Activated naive CD8-positive, alpha-beta T cell (primary cell): ENCODE measurements around the gene NRIP1.

ENCODE experiments used
- H3K27ac Mint-ChIP-seq: one replicate; pipeline ENCODE4 v1.8.0; 2021; ENCODE audit warnings: mixed read lengths
- H3K27me3 Mint-ChIP-seq: one replicate; pipeline ENCODE4 v1.8.0; 2021; ENCODE audit warnings: mixed read lengths
- H3K36me3 Mint-ChIP-seq: one replicate; pipeline ENCODE4 v1.8.0; 2021; ENCODE audit warnings: mixed read lengths
- H3K4me1 Mint-ChIP-seq: one replicate; pipeline ENCODE4 v1.8.0; 2021; ENCODE audit warnings: low read depth, mixed read lengths
- H3K4me3 Mint-ChIP-seq: one replicate; pipeline ENCODE4 v1.8.0; 2021; ENCODE audit warnings: mild to moderate bottlenecking, mixed read lengths
- H3K9me3 Mint-ChIP-seq: one replicate; pipeline ENCODE4 v1.8.0; 2021; ENCODE audit warnings: low read depth, mixed read lengths

Gene NRIP1

DNA sequence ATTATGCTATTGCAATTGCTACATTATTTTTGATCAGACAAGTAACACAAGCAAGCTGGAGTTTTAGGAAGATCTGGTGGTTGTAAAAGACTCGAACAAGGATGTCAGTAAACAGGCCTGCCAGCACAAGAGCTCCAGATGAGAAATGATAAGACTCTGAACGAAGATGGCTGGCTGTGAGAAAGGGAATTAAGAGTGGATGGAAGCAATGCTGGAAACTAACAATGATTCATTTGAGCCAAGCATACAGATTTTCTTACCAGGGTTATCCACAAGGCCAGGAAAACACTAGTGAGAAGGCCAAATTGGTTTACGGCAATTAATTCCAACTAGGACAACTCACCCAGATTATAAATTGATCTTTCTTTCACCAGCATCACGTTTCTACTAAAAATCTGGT is 54.2 kb downstream of the NRIP1 start:
- peaks cover 31% of the 10 kb centered on the region for H3K4me1 Mint-ChIP-seq
- H3K27me3 Mint-ChIP-seq: no peaks in the 10 kb centered on the region
- H3K9me3 Mint-ChIP-seq: no peaks in the 10 kb centered on the region
- no peak overlapping the region for H3K27ac Mint-ChIP-seq
- peaks cover 22% of the 10 kb centered on the region for H3K36me3 Mint-ChIP-seq
- no peak overlapping the region for H3K4me3 Mint-ChIP-seq

DNA sequence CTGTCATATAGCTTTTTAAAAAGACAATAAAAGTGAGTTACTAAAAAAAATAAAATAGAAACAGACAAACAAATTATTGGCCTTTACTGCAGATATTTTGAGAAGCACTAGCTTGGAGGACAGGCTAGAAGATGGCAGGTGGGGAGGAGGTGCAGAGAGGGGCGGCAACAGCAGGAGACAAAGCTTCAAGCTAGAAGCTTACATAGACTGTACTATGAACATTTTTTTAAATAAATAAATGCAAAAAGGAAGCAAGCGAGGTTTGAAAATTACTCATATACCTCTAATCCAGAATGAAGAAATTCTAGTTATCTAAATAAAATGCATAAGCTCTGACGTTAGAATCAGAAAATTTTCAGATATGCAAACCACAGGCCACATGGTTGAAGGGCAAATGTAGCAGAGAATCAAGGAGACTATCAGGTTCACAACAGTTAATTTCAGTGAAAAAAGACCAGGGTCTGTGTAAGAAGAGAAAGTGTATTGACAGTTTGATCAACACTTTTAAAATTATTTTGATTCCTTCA is 54.9 kb downstream of the NRIP1 start:
- H3K27ac Mint-ChIP-seq: no peak overlapping the region
- H3K27me3 Mint-ChIP-seq: no peaks in the 10 kb centered on the region
- H3K9me3 Mint-ChIP-seq: no peaks in the 10 kb centered on the region
- H3K4me1 Mint-ChIP-seq: peaks cover 37% of the 10 kb centered on the region
- peaks cover 22% of the 10 kb centered on the region for H3K36me3 Mint-ChIP-seq
- no peak overlapping the region for H3K4me3 Mint-ChIP-seq

DNA sequence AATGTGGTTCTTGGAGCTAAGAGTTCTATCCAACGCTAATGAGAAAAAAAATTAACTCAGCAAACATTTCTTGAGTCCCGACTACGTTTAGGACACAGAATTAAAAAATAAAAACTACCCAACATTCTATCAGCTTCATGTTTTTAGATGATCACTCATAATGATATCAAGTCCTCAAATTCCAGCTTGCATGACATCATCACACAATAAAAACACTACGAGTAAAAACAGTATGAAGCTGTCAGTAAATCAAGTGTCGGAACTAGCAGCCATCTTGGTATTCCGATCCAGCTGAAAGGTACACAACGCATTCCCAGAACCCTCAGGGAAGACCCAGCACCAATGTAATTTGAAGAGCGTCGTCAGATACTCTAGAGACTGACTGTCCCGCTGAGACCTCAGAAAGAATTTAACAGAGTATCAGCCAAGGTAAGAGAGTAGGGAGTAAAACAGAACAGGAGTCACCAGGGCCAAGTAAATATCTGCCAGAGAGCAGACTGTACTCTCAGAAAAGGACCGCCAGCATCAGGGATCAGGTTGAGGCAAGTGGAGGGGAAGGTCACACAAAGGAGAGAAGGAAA is 57.0 kb downstream of the NRIP1 start:
- no peaks in the 10 kb centered on the region for H3K9me3 Mint-ChIP-seq
- peaks cover 18% of the 10 kb centered on the region for H3K36me3 Mint-ChIP-seq
- H3K27me3 Mint-ChIP-seq: no peaks in the 10 kb centered on the region
- no peak overlapping the region for H3K27ac Mint-ChIP-seq
- no peak overlapping the region for H3K4me3 Mint-ChIP-seq
- H3K4me1 Mint-ChIP-seq: peaks cover 52% of the 10 kb centered on the region

GRCh38 chr21:15006594-15007230 is 58.1 kb downstream of the NRIP1 start:
- Mint-ChIP-seq H3K27ac (peak overlapping the region; percentile 65), H3K4me3 (peak overlapping the region; percentile 11), H3K4me1 (peaks cover 58% of the 10 kb centered on the region)

GRCh38 chr21:15005391-15005790 is 59.4 kb downstream of the NRIP1 start:
- Mint-ChIP-seq H3K27me3 (no peaks in the 10 kb centered on the region), H3K9me3 (no peaks in the 10 kb centered on the region), H3K4me3 (peak overlapping the region; percentile 67), H3K27ac (peak overlapping the region; percentile 79), H3K36me3 (peaks cover 15% of the 10 kb centered on the region), H3K4me1 (peaks cover 61% of the 10 kb centered on the region)

More at GRCh38 chr21:15006594-15007230, 58.1 kb downstream of the NRIP1 start:
- Mint-ChIP-seq H3K9me3 (no peaks in the 10 kb centered on the region), H3K36me3 (peaks cover 18% of the 10 kb centered on the region), H3K27me3 (no peaks in the 10 kb centered on the region)

- peaks cover 15% of the 10 kb centered on the region for H3K36me3 Mint-ChIP-seq
- H3K4me3 Mint-ChIP-seq: peak overlapping the region; percentile 67
- no peaks in the 10 kb centered on the region for H3K9me3 Mint-ChIP-seq
- H3K27me3 Mint-ChIP-seq: no peaks in the 10 kb centered on the region
- H3K4me1 Mint-ChIP-seq: peaks cover 63% of the 10 kb centered on the region
- peak overlapping the region; percentile 79 for H3K27ac Mint-ChIP-seq
These were observed 60.0 kb downstream of the NRIP1 start for GRCh38 chr21:15004721-15005370.

- Mint-ChIP-seq H3K27me3 (no peaks in the 10 kb centered on the region), H3K9me3 (no peaks in the 10 kb centered on the region), H3K4me3 (peak overlapping the region; percentile 2), H3K4me1 (peaks cover 60% of the 10 kb centered on the region), H3K27ac (peak overlapping the region; percentile 11), H3K36me3 (peaks cover 12% of the 10 kb centered on the region)
These were observed 61.2 kb downstream of the NRIP1 start for GRCh38 chr21:15003463-15004135.

DNA sequence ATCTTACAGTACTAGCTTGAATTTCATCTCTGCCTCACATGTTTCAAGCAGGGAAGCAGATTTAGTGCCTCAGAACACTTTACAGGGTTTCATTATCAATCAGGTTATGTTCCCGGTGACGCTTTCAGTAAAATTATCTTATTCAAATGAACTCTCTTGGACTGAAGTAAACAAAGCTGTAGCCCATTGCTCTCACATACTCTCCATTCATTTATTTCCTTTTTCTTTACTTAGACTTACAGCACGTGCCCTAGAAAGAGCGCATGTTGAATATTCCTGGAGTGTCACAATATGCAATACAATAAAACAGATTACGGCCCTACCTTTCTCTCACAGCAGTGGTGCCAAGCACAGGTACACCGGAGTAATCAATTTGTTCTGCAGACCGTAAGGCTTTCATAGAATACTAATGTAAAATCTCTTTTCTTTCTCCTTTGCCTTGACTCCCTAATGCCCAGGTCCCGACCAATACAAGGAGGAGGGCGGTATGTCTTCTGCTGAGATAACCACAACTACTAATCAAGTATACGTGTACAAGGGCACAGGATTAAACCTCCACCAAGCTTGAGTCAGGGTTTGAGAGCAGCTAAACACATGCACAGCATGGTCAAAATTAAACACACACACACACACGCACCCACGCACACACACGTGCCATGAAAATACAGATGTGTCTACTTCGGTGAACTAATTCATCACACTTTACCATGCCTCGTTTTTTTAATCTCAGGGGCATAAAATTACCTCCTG is 62.8 kb downstream of the NRIP1 start:
- H3K4me1 Mint-ChIP-seq: peaks cover 57% of the 10 kb centered on the region
- no peaks in the 10 kb centered on the region for H3K9me3 Mint-ChIP-seq
- no peaks in the 10 kb centered on the region for H3K27me3 Mint-ChIP-seq
- no peak overlapping the region for H3K27ac Mint-ChIP-seq
- peaks cover 3% of the 10 kb centered on the region for H3K36me3 Mint-ChIP-seq
- no peak overlapping the region for H3K4me3 Mint-ChIP-seq

- H3K4me1 Mint-ChIP-seq: peaks cover 51% of the 10 kb centered on the region
- no peak overlapping the region for H3K4me3 Mint-ChIP-seq
- no peaks in the 10 kb centered on the region for H3K9me3 Mint-ChIP-seq
- H3K27me3 Mint-ChIP-seq: no peaks in the 10 kb centered on the region
- H3K27ac Mint-ChIP-seq: no peak overlapping the region
- H3K36me3 Mint-ChIP-seq: peaks cover 2% of the 10 kb centered on the region
These were observed 63.7 kb downstream of the NRIP1 start for GRCh38 chr21:15001113-15001512.

DNA sequence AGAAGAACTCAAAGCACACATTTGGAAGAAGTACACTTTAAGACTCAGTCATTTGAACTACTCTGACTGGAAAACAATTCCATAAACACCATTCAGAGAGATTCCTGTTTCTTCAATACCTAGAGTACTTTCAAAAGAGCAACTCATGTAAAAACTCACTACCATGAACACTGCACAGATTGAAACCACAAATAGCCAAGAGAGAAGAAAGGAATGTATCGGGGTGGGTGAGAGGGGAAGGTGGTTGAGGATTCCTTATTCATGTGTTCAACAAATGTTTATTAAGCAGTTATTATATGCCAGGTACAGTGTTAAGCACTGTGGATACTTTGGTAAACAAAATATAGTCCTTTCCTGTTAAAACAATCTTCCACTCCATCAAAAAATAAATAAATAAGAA is 64.7 kb downstream of the NRIP1 start:
- no peak overlapping the region for H3K27ac Mint-ChIP-seq
- H3K4me1 Mint-ChIP-seq: peaks cover 44% of the 10 kb centered on the region
- H3K9me3 Mint-ChIP-seq: no peaks in the 10 kb centered on the region
- H3K27me3 Mint-ChIP-seq: no peaks in the 10 kb centered on the region
- H3K36me3 Mint-ChIP-seq: peaks cover 2% of the 10 kb centered on the region
- H3K4me3 Mint-ChIP-seq: no peak overlapping the region

- no peaks in the 10 kb centered on the region for H3K27me3 Mint-ChIP-seq
- no peaks in the 10 kb centered on the region for H3K9me3 Mint-ChIP-seq
- no peak overlapping the region for H3K27ac Mint-ChIP-seq
- peaks cover 35% of the 10 kb centered on the region for H3K4me1 Mint-ChIP-seq
- peaks cover 2% of the 10 kb centered on the region for H3K36me3 Mint-ChIP-seq
- H3K4me3 Mint-ChIP-seq: no peak overlapping the region
These were observed 66.0 kb downstream of the NRIP1 start for GRCh38 chr21:14998784-14999183.

DNA sequence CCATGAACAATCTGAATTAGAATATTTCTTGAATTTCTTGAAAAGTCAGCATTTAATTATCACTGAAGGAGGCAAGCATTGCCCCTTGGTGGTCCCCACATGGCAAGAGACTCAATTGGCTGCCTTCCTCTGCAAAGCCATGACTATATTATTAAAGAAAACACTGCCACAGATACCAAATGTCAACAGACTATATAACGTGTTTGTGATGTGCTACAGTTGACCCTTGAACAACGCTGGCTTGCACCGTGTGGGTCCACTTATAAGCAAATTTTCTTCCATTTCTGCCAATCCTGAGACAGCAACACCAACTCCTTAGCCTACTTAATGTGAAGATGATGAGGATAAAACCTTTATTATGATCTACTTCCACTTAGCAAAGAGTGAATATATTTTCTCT is 66.5 kb downstream of the NRIP1 start:
- no peak overlapping the region for H3K27ac Mint-ChIP-seq

DNA sequence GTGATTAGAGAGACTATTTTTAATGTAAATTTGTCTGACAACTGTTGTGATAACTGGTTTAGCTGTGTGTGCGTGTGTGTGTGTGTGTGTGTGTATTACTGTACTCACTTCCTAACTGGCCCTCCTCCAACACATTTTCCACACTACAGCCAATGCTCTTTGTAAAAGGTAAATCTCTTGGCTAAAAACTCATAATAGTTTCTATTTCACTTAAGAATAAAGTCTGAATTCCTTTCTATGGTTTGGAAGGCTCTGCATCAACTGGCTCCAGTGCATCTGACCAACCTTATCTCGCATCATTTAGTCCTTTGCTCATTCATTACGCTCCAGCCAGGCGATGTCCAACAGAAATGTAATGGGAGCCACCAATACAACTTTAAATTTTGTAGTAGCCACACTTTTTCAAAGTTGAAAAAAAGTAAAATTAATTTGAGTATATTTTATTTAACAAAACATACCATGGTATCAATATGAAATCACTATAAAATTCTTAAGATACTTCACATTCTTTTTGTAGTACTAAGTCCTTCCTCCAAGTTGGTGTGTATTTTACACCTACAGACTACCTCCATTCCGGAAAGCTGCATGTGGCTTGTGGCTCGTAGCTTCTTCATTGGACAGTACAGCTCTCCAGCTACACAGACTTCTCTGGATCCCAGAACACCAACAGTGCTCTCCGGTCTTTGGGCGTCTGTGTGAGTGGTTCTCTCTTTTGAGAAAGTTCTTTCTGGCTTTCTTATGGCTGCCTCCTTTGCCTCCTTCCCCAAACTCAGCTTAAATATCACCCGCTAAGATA is 68.9 kb downstream of the NRIP1 start:
- peaks cover 28% of the 10 kb centered on the region for H3K4me1 Mint-ChIP-seq
- H3K27ac Mint-ChIP-seq: no peak overlapping the region
- H3K36me3 Mint-ChIP-seq: peaks cover 8% of the 10 kb centered on the region
- H3K4me3 Mint-ChIP-seq: no peak overlapping the region
- H3K27me3 Mint-ChIP-seq: no peaks in the 10 kb centered on the region
- no peaks in the 10 kb centered on the region for H3K9me3 Mint-ChIP-seq

More for the DNA sequence above, 66.5 kb downstream of the NRIP1 start:
- Mint-ChIP-seq H3K4me3 (no peak overlapping the region), H3K9me3 (no peaks in the 10 kb centered on the region), H3K27me3 (no peaks in the 10 kb centered on the region), H3K4me1 (peaks cover 31% of the 10 kb centered on the region), H3K36me3 (peaks cover 2% of the 10 kb centered on the region)

DNA sequence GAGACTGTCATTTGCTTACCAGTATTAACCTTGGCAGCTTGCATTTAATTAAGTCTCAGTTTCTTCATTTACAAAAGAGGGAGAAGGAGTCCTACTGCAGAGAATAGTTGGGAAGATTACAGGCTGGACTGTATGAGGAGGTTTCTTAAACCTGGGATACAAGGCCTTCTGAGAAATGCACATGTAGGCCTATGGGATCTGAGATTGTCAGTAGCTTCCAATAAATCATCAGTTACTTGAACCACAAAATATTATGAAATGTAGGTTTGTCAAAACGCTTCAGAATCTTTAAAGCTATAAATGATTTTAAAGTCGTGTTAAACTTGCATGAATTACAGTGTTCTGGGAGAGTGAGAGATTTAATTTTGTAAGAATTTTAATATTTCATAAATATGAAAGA is 69.6 kb downstream of the NRIP1 start:
- no peak overlapping the region for H3K4me3 Mint-ChIP-seq
- no peaks in the 10 kb centered on the region for H3K27me3 Mint-ChIP-seq
- H3K27ac Mint-ChIP-seq: no peak overlapping the region
- H3K36me3 Mint-ChIP-seq: peaks cover 11% of the 10 kb centered on the region
- no peaks in the 10 kb centered on the region for H3K9me3 Mint-ChIP-seq
- H3K4me1 Mint-ChIP-seq: peaks cover 31% of the 10 kb centered on the region
